NCI-H69 (cell line): ENCODE results near the gene SNHG17.
"Not testable (repeated sequence)": the region's sequence is repeated elsewhere in the genome, so short reads cannot be mapped to it uniquely, and the experiment has no call there.

Experiments
- DNase-seq: peaks from one replicate; lab custom pipeline; 2025; lab: John Stamatoyannopoulos, UW

The SNHG17 gene

GRCh38 chr20:38420388-38421085 is 14.6 kb downstream of the SNHG17 start:
- no peak for DNase-seq

- no peak for DNase-seq
Observed at GRCh38 chr20:38418509-38419204, 16.5 kb downstream of the SNHG17 start.

GRCh38 chr20:38414769-38415450 is 20.2 kb downstream of the SNHG17 start:
- DNase-seq, result no peak

GRCh38 chr20:38412877-38413577 is 22.1 kb downstream of the SNHG17 start:
- DNase-seq, result no peak

GRCh38 chr20:38407822-38408221 is 27.3 kb downstream of the SNHG17 start:
- DNase-seq, result not testable (repeated sequence)

GRCh38 chr20:38407321-38407720 is 27.8 kb downstream of the SNHG17 start:
- no peak for DNase-seq

- no peak for DNase-seq
Observed at GRCh38 chr20:38406476-38406875, 28.7 kb downstream of the SNHG17 start.

- no peak for DNase-seq
Observed at GRCh38 chr20:38405132-38405531, 30.0 kb downstream of the SNHG17 start.

GRCh38 chr20:38404016-38404415 is 31.1 kb downstream of the SNHG17 start:
- DNase-seq, result no peak

GRCh38 chr20:38402816-38403215 is 32.3 kb downstream of the SNHG17 start:
- no peak for DNase-seq

- DNase-seq, result no peak
Observed at GRCh38 chr20:38402089-38402488, 33.0 kb downstream of the SNHG17 start.

GRCh38 chr20:38395751-38396395 is 39.3 kb downstream of the SNHG17 start:
- DNase-seq, result not testable (repeated sequence)

GRCh38 chr20:38395165-38395564 is 40.0 kb downstream of the SNHG17 start:
- no peak for DNase-seq

GRCh38 chr20:38393259-38393658 is 41.9 kb downstream of the SNHG17 start:
- no peak for DNase-seq

GRCh38 chr20:38392356-38392755 is 42.8 kb downstream of the SNHG17 start:
- no peak for DNase-seq

- no peak for DNase-seq
Observed at GRCh38 chr20:38387953-38388352, 47.2 kb downstream of the SNHG17 start.

GRCh38 chr20:38386851-38387250 is 48.3 kb downstream of the SNHG17 start:
- DNase-seq, result no peak

- DNase-seq, result no peak
Observed at GRCh38 chr20:38386004-38386403, 49.1 kb downstream of the SNHG17 start.

GRCh38 chr20:38383147-38383546 is 52.0 kb downstream of the SNHG17 start:
- no peak for DNase-seq

GRCh38 chr20:38377838-38378237 is 57.3 kb downstream of the SNHG17 start:
- not testable (repeated sequence) for DNase-seq

- no peak for DNase-seq
Observed at GRCh38 chr20:38377039-38377685, 58.0 kb downstream of the SNHG17 start.
